GM18505 (cell line): Measurements from ENCODE around the gene USP40.

Experiments used
- ATAC-seq: cut with Tn5 transposase; IDR thresholded peaks from one replicate; pipeline ENCODE4 v1.9.1; 2021; ENCODE audit not compliant: unreplicated experiment
- POLR2A ChIP-seq: IDR thresholded peaks from 4 replicates; pipeline ENCODE4 v1.6.1; 2011; ENCODE audit warnings: borderline replicate concordance; ENCODE audit not compliant: insufficient read depth, insufficient read length; ENCODE audit errors: extremely low read depth

USP40 gene

GRCh38 chr2:233441161-233442027, 125.2 kb downstream of the USP40 start:
- no peak for ATAC-seq
- TF ChIP-seq POLR2A = no peak

GRCh38 chr2:233440714-233441113, 125.9 kb downstream of the USP40 start:
- no peak for TF ChIP-seq POLR2A
- no peak for ATAC-seq

- no peak for ATAC-seq
These were observed 126.3 kb downstream of the USP40 start for GRCh38 chr2:233440314-233440713.

GRCh38 chr2:233439191-233439590, 127.4 kb downstream of the USP40 start:
- TF ChIP-seq POLR2A = no peak
- no peak for ATAC-seq

More at GRCh38 chr2:233440314-233440713, 126.3 kb downstream of the USP40 start:
- TF ChIP-seq POLR2A = no peak

GRCh38 chr2:233438573-233439147, 127.9 kb downstream of the USP40 start:
- no peak for TF ChIP-seq POLR2A
- no peak for ATAC-seq

- ATAC-seq = no peak
- no peak for TF ChIP-seq POLR2A
These were observed 129.1 kb downstream of the USP40 start for GRCh38 chr2:233437439-233437955.

- TF ChIP-seq POLR2A = no peak
- no peak for ATAC-seq
These were observed 129.7 kb downstream of the USP40 start for GRCh38 chr2:233436691-233437438.

- TF ChIP-seq POLR2A = no peak
- no peak for ATAC-seq
These were observed 130.4 kb downstream of the USP40 start for GRCh38 chr2:233436191-233436581.

GRCh38 chr2:233435436-233436190, 131.0 kb downstream of the USP40 start:
- ATAC-seq = no peak
- no peak for TF ChIP-seq POLR2A

- no peak for TF ChIP-seq POLR2A
- ATAC-seq = no peak
These were observed 131.8 kb downstream of the USP40 start for GRCh38 chr2:233434666-233435330.

- no peak for ATAC-seq
These were observed 132.8 kb downstream of the USP40 start for GRCh38 chr2:233433794-233434193.

GRCh38 chr2:233433029-233433428, 133.6 kb downstream of the USP40 start:
- TF ChIP-seq POLR2A = no peak
- no peak for ATAC-seq

More at GRCh38 chr2:233433794-233434193, 132.8 kb downstream of the USP40 start:
- no peak for TF ChIP-seq POLR2A
